HG03442 (cell line): ENCODE results near the gene PLA2G7.
"Not testable (repeated sequence)": the region's sequence is repeated elsewhere in the genome, so short reads cannot be mapped to it uniquely, and the experiment has no call there.

Experiments
- ATAC-seq: cut with Tn5 transposase; IDR thresholded peaks from one replicate; pipeline ENCODE4 v1.9.1; 2021; ENCODE audit warnings: mild to moderate bottlenecking, moderate library complexity; ENCODE audit not compliant: unreplicated experiment

Gene PLA2G7

GRCh38 chr6:46749731-46750130 lies 14.6 kb upstream of the PLA2G7 start:
- ATAC-seq = no peak

GRCh38 chr6:46748940-46749503 lies 13.8 kb upstream of the PLA2G7 start:
- ATAC-seq = no peak

- no peak for ATAC-seq
Measured at GRCh38 chr6:46746696-46747095, 11.5 kb upstream of the PLA2G7 start, which contains the start of gene ANKRD66. ANKRD66 (plus strand) TSS chr6:46746933; CDS start chr6:46751949, 5,016 bp downstream.

GRCh38 chr6:46745973-46746372 lies 10.8 kb upstream of the PLA2G7 start:
- ATAC-seq = no peak

- not testable (repeated sequence) for ATAC-seq
Measured at GRCh38 chr6:46744159-46744725, 9.1 kb upstream of the PLA2G7 start.

- no peak for ATAC-seq
Measured at GRCh38 chr6:46743425-46744158, 8.4 kb upstream of the PLA2G7 start.

GRCh38 chr6:46741910-46742309 lies 6.7 kb upstream of the PLA2G7 start:
- ATAC-seq = no peak

GRCh38 chr6:46741482-46741881 lies 6.3 kb upstream of the PLA2G7 start:
- no peak for ATAC-seq

GRCh38 chr6:46736906-46737305 lies 1.7 kb upstream of the PLA2G7 start:
- ATAC-seq = no peak

- no peak for ATAC-seq
Measured at GRCh38 chr6:46735720-46736031, 501 bp upstream of the PLA2G7 start.

- no peak for ATAC-seq
Measured at GRCh38 chr6:46733341-46733801, 1.8 kb downstream of the PLA2G7 start.

GRCh38 chr6:46730921-46731461 lies 4.2 kb downstream of the PLA2G7 start:
- no peak for ATAC-seq

- ATAC-seq = no peak
Measured at GRCh38 chr6:46729787-46730326, 5.3 kb downstream of the PLA2G7 start.

GRCh38 chr6:46720401-46720800 lies 14.8 kb downstream of the PLA2G7 start:
- ATAC-seq = no peak

- no peak for ATAC-seq
Measured at GRCh38 chr6:46719099-46719498, 16.1 kb downstream of the PLA2G7 start.

- ATAC-seq = no peak
Measured at GRCh38 chr6:46715141-46715540, 20.0 kb downstream of the PLA2G7 start.

GRCh38 chr6:46711491-46711890 lies 23.7 kb downstream of the PLA2G7 start:
- ATAC-seq = no peak

- peak; percentile 79 for ATAC-seq
Measured at GRCh38 chr6:46706464-46706863, 28.7 kb downstream of the PLA2G7 start.

GRCh38 chr6:46704562-46704961 lies 30.6 kb downstream of the PLA2G7 start:
- no peak for ATAC-seq

GRCh38 chr6:46699970-46700369 lies 35.2 kb downstream of the PLA2G7 start:
- no peak for ATAC-seq

- ATAC-seq = no peak
Measured at GRCh38 chr6:46690911-46691451, 44.2 kb downstream of the PLA2G7 start.
